Mucosa of rectum (tissue), 2 donors: ENCODE results near the gene KIAA0040.
"Not testable (repeated sequence)": the region's sequence is repeated elsewhere in the genome, so short reads cannot be mapped to it uniquely, and the experiment has no call there.

ENCODE experiments used
- H3K27ac ChIP-seq, 2 donors: one replicate each; pipeline ENCODE4 v1.7.0; 2013; ENCODE audit warnings: inconsistent platforms in 2 of 2, low read depth in 2 of 2, low read length in 2 of 2
- H3K27me3 ChIP-seq, 2 donors: one replicate each; pipeline ENCODE4 v1.7.0; 2013; ENCODE audit warnings: low read length in 2 of 2; ENCODE audit not compliant: control insufficient read depth in 2 of 2, insufficient read depth in 2 of 2
- H3K36me3 ChIP-seq, 2 donors: one replicate each; pipeline ENCODE4 v1.7.0; 2013; ENCODE audit warnings: low read length in 2 of 2; ENCODE audit not compliant: control insufficient read depth in 2 of 2, insufficient read depth in 2 of 2
- H3K4me1 ChIP-seq, 2 donors: one replicate each; pipeline ENCODE4 v1.7.0; 2013; ENCODE audit warnings: low read length in 2 of 2, mild to moderate bottlenecking in 1 of 2; ENCODE audit not compliant: control insufficient read depth in 2 of 2, insufficient read depth in 2 of 2
- H3K4me3 ChIP-seq, 2 donors: one replicate each; pipeline ENCODE4 v1.7.0; 2013; ENCODE audit warnings: low read length in 2 of 2
- H3K9ac ChIP-seq, 2 donors: one replicate each; pipeline ENCODE4 v1.7.0; 2013; ENCODE audit warnings: low read length in 2 of 2, low read depth in 1 of 2, mild to moderate bottlenecking in 1 of 2
- H3K9me3 ChIP-seq, 2 donors: one replicate each; pipeline ENCODE4 v1.7.0; 2013; ENCODE audit warnings: low read length in 2 of 2; ENCODE audit not compliant: control insufficient read depth in 2 of 2
- donor health status: healthy.
- donor health status: Normal muscosa, but diverticular disease.

The KIAA0040 gene

GRCh38 chr1:175116210-175116798 is 76.3 kb downstream of the KIAA0040 start:
- peaks cover 3 to 8% of the 10 kb centered on the region in 2 donors for H3K9me3 ChIP-seq
- H3K4me3 ChIP-seq: no peak overlapping the region
- no peak overlapping the region for H3K27ac ChIP-seq
- peaks cover 0 to 2% of the 10 kb centered on the region in 2 donors for H3K27me3 ChIP-seq
- no peak overlapping the region for H3K9ac ChIP-seq
- H3K4me1 ChIP-seq: no peaks in the 10 kb centered on the region
- no peaks in the 10 kb centered on the region for H3K36me3 ChIP-seq

DNA sequence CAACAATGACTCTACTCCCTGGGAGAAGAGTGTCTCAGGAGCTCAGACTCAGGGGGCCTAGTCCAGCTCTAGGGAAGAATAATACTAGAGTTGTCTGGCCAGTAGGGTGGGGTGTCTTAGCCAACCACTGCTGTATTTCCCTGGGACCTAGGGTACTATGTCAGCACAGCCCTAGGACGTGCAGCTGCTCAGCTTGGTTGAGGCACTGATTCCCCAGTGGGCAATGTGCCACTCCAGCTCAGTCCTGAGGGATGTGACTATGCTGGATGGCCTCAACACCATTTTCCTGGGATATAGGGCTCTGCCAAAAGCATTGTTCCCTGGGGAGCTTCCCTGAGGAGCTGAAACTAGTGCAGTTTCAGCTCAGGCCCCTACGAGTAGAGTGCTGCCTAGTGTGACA is 77.6 kb downstream of the KIAA0040 start:
- no peak overlapping the region for H3K9ac ChIP-seq
- peaks cover 3 to 8% of the 10 kb centered on the region in 2 donors for H3K9me3 ChIP-seq
- H3K4me3 ChIP-seq: no peak overlapping the region
- H3K27me3 ChIP-seq: no peaks in the 10 kb centered on the region
- H3K36me3 ChIP-seq: no peaks in the 10 kb centered on the region
- H3K4me1 ChIP-seq: no peaks in the 10 kb centered on the region
- H3K27ac ChIP-seq: no peak overlapping the region

DNA sequence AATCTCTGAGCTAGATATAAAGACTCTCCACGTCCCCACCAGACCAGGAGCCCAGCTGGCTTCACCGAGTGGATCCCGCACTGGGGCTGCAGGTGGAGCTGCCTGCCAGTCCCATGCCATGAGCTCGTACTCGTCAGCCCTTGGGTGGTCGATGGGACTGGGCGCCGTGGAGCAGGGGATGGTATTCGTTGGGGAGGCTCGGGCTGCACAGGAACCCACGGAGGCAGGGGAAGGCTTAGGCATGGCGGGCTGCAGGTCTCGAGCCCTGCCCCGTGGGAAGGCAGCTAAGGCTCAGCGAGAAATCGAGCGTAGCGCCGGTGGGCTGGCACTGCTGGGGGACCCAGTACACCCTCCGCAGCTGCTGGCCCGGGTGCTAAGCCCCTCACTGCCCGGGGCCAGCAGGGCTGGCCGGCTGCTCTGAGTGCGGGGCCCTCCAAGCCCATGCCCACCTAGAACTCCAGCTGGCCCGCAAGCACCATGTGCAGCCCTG is 84.2 kb downstream of the KIAA0040 start:
- H3K9me3 ChIP-seq, H3K36me3 ChIP-seq, H3K27ac ChIP-seq, H3K4me1 ChIP-seq, H3K27me3 ChIP-seq, H3K4me3 ChIP-seq, H3K9ac ChIP-seq: not testable (repeated sequence)
